ENCODE data around the gene LRRC59. TPM values are rescaled to one million over a fixed set of nuclear protein-coding genes. Genes with fewer than 3 reads are reported as not detected.
A peak's percentile ranks its signal among the peaks of the same experiment; 100 is the strongest.

The LRRC59 gene
- polyA plus RNA-seq, 1 donor from 2014 or later, result 22.6 TPM

GRCh38 chr17:50354776-50355175 lies 42.5 kb downstream of the LRRC59 start:
- no peaks in the 10 kb centered on the region for H3K27me3 Mint-ChIP-seq
- H3K4me1 Mint-ChIP-seq, result peaks cover 0 to 7% (median 2%) of the 10 kb centered on the region in 3 donors
- no peak overlapping the region for H3K4me3 Mint-ChIP-seq
- H3K9me3 Mint-ChIP-seq, result no peaks in the 10 kb centered on the region
- H3K27ac Mint-ChIP-seq, result peak overlapping the region in 1 of 3 donors; percentile 76
- H3K36me3 Mint-ChIP-seq, result peaks cover 3% of the 10 kb centered on the region

- H3K36me3 Mint-ChIP-seq, result peaks cover 3% of the 10 kb centered on the region
- H3K4me1 Mint-ChIP-seq, result peaks cover 0 to 7% (median 2%) of the 10 kb centered on the region in 3 donors
- H3K4me3 Mint-ChIP-seq, result no peak overlapping the region
- H3K9me3 Mint-ChIP-seq, result no peaks in the 10 kb centered on the region
- no peak overlapping the region for H3K27ac Mint-ChIP-seq
- H3K27me3 Mint-ChIP-seq, result no peaks in the 10 kb centered on the region
These were observed 43.1 kb downstream of the LRRC59 start for GRCh38 chr17:50354198-50354597.

GRCh38 chr17:50353600-50354195 lies 43.6 kb downstream of the LRRC59 start:
- Mint-ChIP-seq H3K4me3 (peak overlapping the region in 1 of 4 donors; percentile 25), H3K36me3 (peaks cover 3% of the 10 kb centered on the region), H3K9me3 (no peaks in the 10 kb centered on the region), H3K27ac (peak overlapping the region in 1 of 3 donors; percentile 18), H3K4me1 (peaks cover 0 to 7% (median 2%) of the 10 kb centered on the region in 3 donors), H3K27me3 (no peaks in the 10 kb centered on the region)

- Mint-ChIP-seq H3K4me1 (peaks cover under 1 to 7% (median 5%) of the 10 kb centered on the region in 3 donors), H3K36me3 (peaks cover 3% of the 10 kb centered on the region), H3K9me3 (no peaks in the 10 kb centered on the region), H3K27ac (peak overlapping the region in 1 of 3 donors; percentile 18), H3K4me3 (peak overlapping the region in 1 of 4 donors; percentile 25), H3K27me3 (no peaks in the 10 kb centered on the region)
These were observed 44.4 kb downstream of the LRRC59 start for GRCh38 chr17:50352693-50353599.

GRCh38 chr17:50352072-50352692 lies 45.1 kb downstream of the LRRC59 start:
- no peaks in the 10 kb centered on the region for H3K9me3 Mint-ChIP-seq
- H3K36me3 Mint-ChIP-seq, result peaks cover 2% of the 10 kb centered on the region
- peak overlapping the region in 2 of 3 donors; percentile 73 to 92 for H3K27ac Mint-ChIP-seq
- H3K4me1 Mint-ChIP-seq, result peaks cover 5 to 10% (median 9%) of the 10 kb centered on the region in 3 donors
- H3K4me3 Mint-ChIP-seq, result peak overlapping the region in 1 of 4 donors; percentile 20
- no peaks in the 10 kb centered on the region for H3K27me3 Mint-ChIP-seq

GRCh38 chr17:50350733-50351132 lies 46.6 kb downstream of the LRRC59 start:
- no peaks in the 10 kb centered on the region for H3K9me3 Mint-ChIP-seq
- no peaks in the 10 kb centered on the region for H3K27me3 Mint-ChIP-seq
- peaks cover 5 to 11% (median 10%) of the 10 kb centered on the region in 3 donors for H3K4me1 Mint-ChIP-seq
- peak overlapping the region in 1 of 4 donors; percentile 20 for H3K4me3 Mint-ChIP-seq
- H3K36me3 Mint-ChIP-seq, result peaks cover 2% of the 10 kb centered on the region
- H3K27ac Mint-ChIP-seq, result peak overlapping the region; percentile 36 to 65 (median 50)

- no peaks in the 10 kb centered on the region for H3K36me3 Mint-ChIP-seq
- H3K9me3 Mint-ChIP-seq, result no peaks in the 10 kb centered on the region
- H3K4me3 Mint-ChIP-seq, result peak overlapping the region in 3 of 4 donors; percentile 39 to 86 (median 58)
- peak overlapping the region in 1 of 3 donors; percentile 78 for H3K27ac Mint-ChIP-seq
- H3K4me1 Mint-ChIP-seq, result peaks cover 14 to 17% (median 16%) of the 10 kb centered on the region in 3 donors
- no peaks in the 10 kb centered on the region for H3K27me3 Mint-ChIP-seq
These were observed 48.1 kb downstream of the LRRC59 start for GRCh38 chr17:50349243-50349600.

GRCh38 chr17:50348522-50349242 lies 48.6 kb downstream of the LRRC59 start:
- Mint-ChIP-seq H3K36me3 (no peaks in the 10 kb centered on the region), H3K27ac (peak overlapping the region in 1 of 3 donors; percentile 38), H3K4me3 (peak overlapping the region in 3 of 4 donors; percentile 30 to 86 (median 80)), H3K27me3 (no peaks in the 10 kb centered on the region), H3K4me1 (peaks cover 14 to 17% (median 16%) of the 10 kb centered on the region in 3 donors), H3K9me3 (no peaks in the 10 kb centered on the region)

GRCh38 chr17:50347894-50348291 lies 49.4 kb downstream of the LRRC59 start:
- H3K27ac Mint-ChIP-seq, result no peak overlapping the region
- H3K4me3 Mint-ChIP-seq, result peak overlapping the region; percentile 80 to 95 (median 86)
- no peaks in the 10 kb centered on the region for H3K27me3 Mint-ChIP-seq
- H3K9me3 Mint-ChIP-seq, result no peaks in the 10 kb centered on the region
- H3K36me3 Mint-ChIP-seq, result no peaks in the 10 kb centered on the region
- H3K4me1 Mint-ChIP-seq, result peaks cover 14 to 17% (median 16%) of the 10 kb centered on the region in 3 donors

- H3K4me3 Mint-ChIP-seq, result peak overlapping the region; percentile 86 to 95 (median 90)
- H3K4me1 Mint-ChIP-seq, result peaks cover 14 to 17% (median 16%) of the 10 kb centered on the region in 3 donors
- H3K27ac Mint-ChIP-seq, result no peak overlapping the region
- H3K27me3 Mint-ChIP-seq, result no peaks in the 10 kb centered on the region
- H3K9me3 Mint-ChIP-seq, result no peaks in the 10 kb centered on the region
- no peaks in the 10 kb centered on the region for H3K36me3 Mint-ChIP-seq
These were observed 50.0 kb downstream of the LRRC59 start for GRCh38 chr17:50347117-50347893.

- Mint-ChIP-seq H3K27ac (peak overlapping the region; percentile 53 to 78 (median 74)), H3K4me1 (peaks cover 13 to 17% (median 16%) of the 10 kb centered on the region in 3 donors), H3K9me3 (no peaks in the 10 kb centered on the region), H3K4me3 (peak overlapping the region; percentile 86 to 95 (median 90)), H3K27me3 (no peaks in the 10 kb centered on the region), H3K36me3 (no peaks in the 10 kb centered on the region)
These were observed 50.8 kb downstream of the LRRC59 start for GRCh38 chr17:50346313-50347116.

GRCh38 chr17:50345432-50346312 lies 51.7 kb downstream of the LRRC59 start, which contains the start of gene XYLT2:
XYLT2 (plus strand) TSS chr17:50346126; CDS start chr17:50346141, 15 bp downstream.
- H3K36me3 Mint-ChIP-seq, result no peaks in the 10 kb centered on the region
- no peaks in the 10 kb centered on the region for H3K9me3 Mint-ChIP-seq
- peaks cover 11 to 17% (median 16%) of the 10 kb centered on the region in 3 donors for H3K4me1 Mint-ChIP-seq
- H3K27me3 Mint-ChIP-seq, result no peaks in the 10 kb centered on the region
- peak within 1 kb of the TSS; percentile 74 to 78 (median 76) for H3K27ac Mint-ChIP-seq
- peak within 1 kb of the TSS; percentile 86 to 95 (median 92) for H3K4me3 Mint-ChIP-seq
